Mononuclear cell (primary cell): ENCODE results near the gene EGFL8. TPM values are rescaled to one million over a fixed set of nuclear protein-coding genes. Genes with fewer than 3 reads are reported as not detected.
"Not testable (repeated sequence)": the region's sequence is repeated elsewhere in the genome, so short reads cannot be mapped to it uniquely, and the experiment has no call there.

ENCODE experiments used
- H3K27me3 ChIP-seq: 2 replicates; pipeline ENCODE4 v1.6.0; 2011; ENCODE audit warnings: low read length, control low read depth; ENCODE audit not compliant: insufficient read depth
- H3K4me1 ChIP-seq: 2 replicates; pipeline ENCODE4 v1.5.1; 2011; ENCODE audit warnings: mild to moderate bottlenecking, low read length, control low read depth; ENCODE audit not compliant: insufficient read depth
- H3K4me3 ChIP-seq: 2 replicates; pipeline ENCODE4 v1.5.1; 2011; ENCODE audit warnings: mild to moderate bottlenecking, low read length, moderate library complexity
- H3K9me3 ChIP-seq: 2 replicates; pipeline ENCODE4 v1.5.1; 2011; ENCODE audit warnings: low read depth, mild to moderate bottlenecking, control low read depth, low read length
- total RNA-seq: library from RNA; depleted of rRNA; stranded (reverse); fragments of >200 nt; gene quantifications from one replicate; pipeline ENCODE4 v1.2.3, GENCODE V29; 2012

The EGFL8 gene
- total RNA-seq, 1 donor = 0.73 TPM

DNA sequence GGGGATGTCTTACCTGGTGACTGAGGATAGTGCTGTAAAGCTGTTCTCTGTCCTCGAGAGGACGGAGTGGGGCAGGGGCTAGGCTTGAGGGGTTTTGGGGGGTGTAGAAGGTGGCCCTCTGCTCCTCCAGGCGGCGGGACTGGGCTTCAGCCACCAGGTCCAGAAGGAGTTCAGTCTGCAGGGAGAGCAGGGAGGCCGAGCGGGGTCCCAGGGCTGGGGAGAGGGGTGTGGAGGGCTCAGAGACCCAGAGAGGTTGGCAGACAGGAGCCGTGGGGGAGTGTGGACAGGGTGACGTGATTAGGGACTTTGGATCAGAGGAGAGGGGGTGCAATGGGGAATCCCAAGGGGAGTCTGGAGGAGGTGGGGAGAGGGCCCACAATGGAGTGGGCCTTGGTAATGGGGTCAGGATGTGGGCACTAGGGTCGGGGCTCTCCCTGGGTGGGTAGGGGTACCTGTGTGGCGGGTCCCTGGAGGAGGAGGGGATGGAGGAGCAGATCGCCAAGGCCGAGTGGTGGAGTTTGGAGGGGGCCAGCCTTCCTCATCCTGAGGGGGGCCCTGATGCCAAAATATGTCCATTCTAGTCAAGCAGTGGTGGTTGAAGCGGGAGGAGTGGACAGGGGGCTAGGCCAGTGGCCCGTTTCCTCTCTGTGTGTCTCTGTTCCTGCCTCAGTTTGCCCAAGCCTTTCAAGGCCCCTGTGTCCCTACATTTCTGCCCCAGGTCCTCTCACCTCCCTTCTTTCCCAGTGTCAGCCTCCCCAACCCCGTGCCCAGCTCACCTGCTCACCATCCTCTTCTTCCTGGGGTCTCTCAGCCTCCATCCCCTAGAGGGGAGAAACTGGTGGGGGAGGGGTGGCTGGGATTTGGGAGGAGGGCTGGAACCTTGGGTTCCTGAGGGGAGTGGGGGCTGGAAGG is 27.6 kb downstream of the EGFL8 start:
- Histone ChIP-seq H3K4me3 (peak overlapping the region; percentile 96), H3K4me1 (peaks cover 69% of the 10 kb centered on the region), H3K9me3 (no peaks in the 10 kb centered on the region), H3K27me3 (no peaks in the 10 kb centered on the region)

DNA sequence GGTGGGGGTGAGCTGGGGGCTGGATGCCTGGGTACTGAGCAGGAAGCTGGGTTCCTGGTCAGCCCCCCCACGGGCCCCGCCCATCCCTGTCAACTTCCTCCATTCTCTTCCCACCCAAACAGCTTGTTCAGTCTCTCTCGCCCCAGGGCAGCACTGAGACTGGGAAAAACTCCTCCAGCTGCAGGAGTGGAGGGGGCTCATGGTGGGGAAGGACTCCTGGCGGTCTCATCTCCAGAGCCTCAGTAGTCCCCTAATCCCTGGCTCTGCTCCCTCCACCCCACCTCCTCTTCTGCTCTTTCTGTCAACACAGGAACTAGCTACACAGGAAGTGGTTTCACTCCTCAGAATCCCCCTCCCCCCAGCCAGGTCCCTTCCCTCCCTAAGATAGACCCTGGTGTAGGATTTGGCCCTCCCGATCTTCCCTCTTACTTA is 28.2 kb downstream of the EGFL8 start, which contains the start of gene GPSM3:
Gene GPSM3, minus strand, starts transcription at position 36 of the 432 bp plus-strand sequence. CDS start 130 bp downstream, outside the sequence.
- Histone ChIP-seq H3K4me1 (peaks cover 66% of the 10 kb centered on the region), H3K9me3 (no peaks in the 10 kb centered on the region), H3K27me3 (no peaks in the 10 kb centered on the region), H3K4me3 (peak within 1 kb of the TSS; percentile 96)

- H3K9me3 ChIP-seq, H3K27me3 ChIP-seq: not testable (repeated sequence)
- Histone ChIP-seq H3K4me3 (peak overlapping the region; percentile 96), H3K4me1 (peaks cover 62% of the 10 kb centered on the region)
Measured at GRCh38 chr6:32193096-32193495, 28.7 kb downstream of the EGFL8 start.

DNA sequence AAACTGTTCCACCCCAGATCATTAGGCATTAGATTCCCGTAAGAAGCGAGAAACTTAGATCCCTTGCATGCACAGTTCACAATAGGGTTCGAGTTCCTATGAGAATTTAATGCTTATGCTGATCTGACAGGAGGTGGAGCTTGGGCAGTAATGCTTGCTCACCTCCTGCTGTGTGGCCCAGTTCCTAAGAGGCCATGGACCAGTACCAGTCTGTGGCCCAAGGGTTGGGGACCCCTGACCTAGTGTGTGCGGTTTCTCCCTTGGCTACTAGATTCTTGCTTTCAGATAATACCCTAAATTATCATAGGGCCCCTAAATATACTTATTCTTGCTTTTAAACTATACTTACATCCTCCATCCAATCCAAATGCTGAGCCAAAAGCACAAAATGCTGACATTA is 30.0 kb downstream of the EGFL8 start:
- no peaks in the 10 kb centered on the region for H3K9me3 ChIP-seq
- peaks cover 49% of the 10 kb centered on the region for H3K4me1 ChIP-seq
- no peak overlapping the region for H3K4me3 ChIP-seq
- H3K27me3 ChIP-seq = no peaks in the 10 kb centered on the region

DNA sequence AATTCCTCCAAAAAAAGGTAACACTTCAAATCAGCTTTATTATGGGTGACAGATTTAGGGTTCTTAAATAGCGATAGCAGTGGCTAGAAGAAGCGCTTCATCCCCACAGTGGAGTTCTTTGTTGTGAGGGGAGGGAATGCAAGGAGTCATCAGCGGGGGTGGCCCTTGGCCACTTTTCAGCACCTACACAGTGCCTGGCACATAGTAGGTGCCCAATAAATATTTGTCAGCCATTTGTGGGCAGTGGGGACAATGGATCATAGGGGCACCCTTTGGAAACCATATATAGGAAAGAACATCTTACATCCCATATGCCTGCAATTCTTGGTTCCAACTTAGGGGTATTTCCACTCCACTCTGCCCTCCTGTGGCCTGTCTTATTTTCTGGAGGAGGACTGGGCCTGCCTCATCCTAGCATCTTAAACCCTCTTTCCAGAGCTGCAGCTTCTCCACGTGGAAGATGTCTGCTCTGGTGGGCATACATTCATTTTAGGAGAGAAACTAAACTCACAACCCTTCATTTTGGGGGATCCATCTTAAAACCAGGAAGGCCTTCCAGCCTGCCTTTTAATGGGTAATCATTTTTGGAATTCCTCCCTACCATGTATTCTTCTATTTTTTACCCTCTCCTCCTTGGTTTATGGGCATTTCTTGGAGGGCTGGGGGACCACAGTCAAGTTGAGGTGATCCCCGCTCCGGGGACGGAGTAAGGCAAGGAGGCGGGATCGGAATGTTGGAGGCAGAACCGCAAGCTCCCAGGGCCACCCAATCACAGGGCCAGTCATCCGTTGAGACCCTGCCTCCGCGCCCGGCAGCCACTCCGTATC is 30.6 kb downstream of the EGFL8 start:
- H3K9me3 ChIP-seq = no peaks in the 10 kb centered on the region
- peak overlapping the region; percentile 98 for H3K4me3 ChIP-seq
- no peaks in the 10 kb centered on the region for H3K27me3 ChIP-seq
- peaks cover 48% of the 10 kb centered on the region for H3K4me1 ChIP-seq

GRCh38 chr6:32195652-32195901 is 31.2 kb downstream of the EGFL8 start:
- Histone ChIP-seq H3K9me3 (no peaks in the 10 kb centered on the region), H3K4me3 (peak overlapping the region; percentile 98), H3K27me3 (no peaks in the 10 kb centered on the region), H3K4me1 (peaks cover 48% of the 10 kb centered on the region)

GRCh38 chr6:32195902-32196681 is 31.7 kb downstream of the EGFL8 start:
- H3K9me3 ChIP-seq = no peaks in the 10 kb centered on the region
- H3K4me3 ChIP-seq = peak overlapping the region; percentile 98
- peaks cover 43% of the 10 kb centered on the region for H3K4me1 ChIP-seq
- no peaks in the 10 kb centered on the region for H3K27me3 ChIP-seq

- Histone ChIP-seq H3K27me3 (no peaks in the 10 kb centered on the region), H3K9me3 (no peaks in the 10 kb centered on the region), H3K4me1 (peaks cover 39% of the 10 kb centered on the region), H3K4me3 (peak overlapping the region; percentile 98)
Measured at GRCh38 chr6:32196682-32197616, 32.6 kb downstream of the EGFL8 start.

DNA sequence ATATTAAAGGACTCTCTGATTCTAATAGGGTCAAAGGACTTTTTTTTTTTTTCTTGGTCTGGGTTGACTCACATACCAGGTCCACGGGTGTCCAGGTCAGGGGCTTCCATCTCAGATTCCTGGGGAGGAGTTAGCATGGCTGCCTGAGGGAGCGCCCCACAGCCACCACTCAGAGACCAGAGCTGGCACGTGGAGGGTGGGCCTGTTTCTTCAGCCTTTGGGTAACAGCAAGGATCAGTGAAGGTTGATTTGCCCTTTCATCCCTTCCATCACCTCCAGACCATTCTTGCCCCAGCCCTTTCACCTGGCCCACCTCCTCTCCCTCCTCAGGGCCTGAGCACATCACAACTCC is 33.9 kb downstream of the EGFL8 start:
- Histone ChIP-seq H3K27me3 (no peaks in the 10 kb centered on the region), H3K4me3 (no peak overlapping the region), H3K4me1 (peaks cover 32% of the 10 kb centered on the region), H3K9me3 (no peaks in the 10 kb centered on the region)

GRCh38 chr6:32198866-32199265 is 34.5 kb downstream of the EGFL8 start:
- peaks cover 26% of the 10 kb centered on the region for H3K4me1 ChIP-seq
- H3K27me3 ChIP-seq = no peaks in the 10 kb centered on the region
- no peaks in the 10 kb centered on the region for H3K9me3 ChIP-seq
- H3K4me3 ChIP-seq = no peak overlapping the region

GRCh38 chr6:32200711-32201475 is 36.5 kb downstream of the EGFL8 start:
- Histone ChIP-seq H3K4me1 (peaks cover 12% of the 10 kb centered on the region), H3K4me3 (no peak overlapping the region)

DNA sequence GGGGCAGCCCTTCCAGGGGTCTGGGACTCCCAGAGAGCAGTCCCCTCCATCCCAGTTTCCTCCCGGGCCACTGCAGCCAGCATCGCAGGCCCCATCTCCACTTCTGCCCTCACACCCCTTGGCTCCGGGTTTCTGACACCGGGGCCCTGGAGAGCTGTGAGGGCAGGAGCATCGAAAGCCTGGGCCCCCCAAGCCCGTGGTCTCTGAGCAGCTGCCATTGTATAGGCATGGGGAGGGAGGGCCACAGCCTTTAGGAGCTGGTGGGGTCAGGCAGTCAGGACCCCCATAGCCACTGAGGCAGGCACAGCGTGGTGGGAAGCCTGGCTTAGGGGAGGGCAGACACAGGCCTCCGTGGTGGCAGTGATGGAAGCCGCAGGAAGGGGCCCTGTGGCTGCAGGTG is 37.8 kb downstream of the EGFL8 start:
- Histone ChIP-seq H3K4me1 (peaks cover 2% of the 10 kb centered on the region), H3K4me3 (no peak overlapping the region), H3K27me3 (no peaks in the 10 kb centered on the region), H3K9me3 (no peaks in the 10 kb centered on the region)

More at GRCh38 chr6:32200711-32201475, 36.5 kb downstream of the EGFL8 start:
- Histone ChIP-seq H3K9me3 (no peaks in the 10 kb centered on the region), H3K27me3 (no peaks in the 10 kb centered on the region)

GRCh38 chr6:32203426-32204267 is 39.3 kb downstream of the EGFL8 start:
- no peaks in the 10 kb centered on the region for H3K4me1 ChIP-seq

More at GRCh38 chr6:32203426-32204267, 39.3 kb downstream of the EGFL8 start:
- Histone ChIP-seq H3K27me3 (no peaks in the 10 kb centered on the region), H3K4me3 (no peak overlapping the region), H3K9me3 (no peaks in the 10 kb centered on the region)
